H1 (cell line): ENCODE data around the gene ADAMTS16. TPM values are rescaled to one million over a fixed set of nuclear protein-coding genes. Genes with fewer than 3 reads are reported as not detected.

Source experiments
- CTCF ChIA-PET: fragments of 300-600 bp; sonication (Branson Sonifier 250); formaldehyde crosslinking; loops from one replicate; lab custom pipeline; 2021; ENCODE audit not compliant: partially characterized antibody; lab: Charles Lee
- POLR2A ChIA-PET: fragments of 300-600 bp; sonication (Branson Sonifier 250); formaldehyde crosslinking; loops from one replicate; lab custom pipeline; 2021; ENCODE audit warnings: inconsistent platforms; ENCODE audit not compliant: partially characterized antibody; lab: Charles Lee
- DNase-seq, 2 experiments: peaks; one replicate each; pipeline versions ENCODE4 v3.0.0 to v3.0.0-alpha.2; 2010 to 2022; ENCODE audit warnings: low spot score in 2 of 2, low read depth in 1 of 2, mixed read lengths in 1 of 2
- FAIRE-seq: peaks from 2 replicates; lab custom pipeline; 2011; peaks lifted over from hg19 to GRCh38; lab: Jason Lieb, UNC
- H2AFZ ChIP-seq: 2 replicates; pipeline ENCODE4 v1.8.1; 2012; ENCODE audit warnings: low read length, inconsistent platforms
- H2AK5ac ChIP-seq: 2 replicates; pipeline ENCODE4 v1.6.1; 2013; ENCODE audit warnings: low read depth, low read length
- H2BK120ac ChIP-seq: replicated peaks from 2 replicates; pipeline ENCODE3; 2013; ENCODE audit warnings: low read depth, low read length, inconsistent platforms
- H2BK12ac ChIP-seq: 2 replicates; pipeline ENCODE4 v1.6.1; 2013; ENCODE audit warnings: low read depth, low read length
- H2BK15ac ChIP-seq: 2 replicates; pipeline ENCODE4 v1.6.1; 2013; ENCODE audit warnings: low read length
- H2BK20ac ChIP-seq: 2 replicates; pipeline ENCODE4 v1.6.1; 2013; ENCODE audit warnings: low read length
- H2BK5ac ChIP-seq: 2 replicates; pipeline ENCODE4 v1.6.1; 2013; ENCODE audit warnings: low read depth, low read length
- H3K14ac ChIP-seq: 2 replicates; pipeline ENCODE4 v1.6.1; 2013; ENCODE audit warnings: inconsistent platforms; ENCODE audit not compliant: insufficient read length
- H3K18ac ChIP-seq: 2 replicates; pipeline ENCODE4 v1.6.1; 2013; ENCODE audit warnings: low read length; ENCODE audit errors: extremely low read depth
- H3K23ac ChIP-seq: 2 replicates; pipeline ENCODE4 v1.6.1; 2013; ENCODE audit warnings: inconsistent platforms; ENCODE audit not compliant: insufficient read length
- H3K23me2 ChIP-seq: 2 replicates; pipeline ENCODE4 v1.6.1; 2013; ENCODE audit warnings: low read depth, low read length
- H3K27ac ChIP-seq: 2 replicates; pipeline ENCODE4 v1.6.1; 2011; ENCODE audit warnings: low read depth, low read length, inconsistent platforms
- H3K27me3 ChIP-seq, 4 experiments: replicated peaks in 1 of 4; 1 replicate in 1 of 4; 2 replicates in 3 of 4; pipeline versions ENCODE4 v1.6.1 to v1.8.1; 2011 to 2013; ENCODE audit warnings: low read length in 3 of 4, mild to moderate bottlenecking in 3 of 4, inconsistent platforms in 2 of 4, mixed read lengths in 2 of 4, moderate library complexity in 1 of 4; ENCODE audit not compliant: control insufficient read depth in 3 of 4, insufficient read depth in 3 of 4; ENCODE audit errors: extremely low read depth in 1 of 4
- H3K36me3 ChIP-seq, 4 experiments: 2 replicates each; pipeline versions ENCODE4 v1.6.1 to v1.8.1; 2011 to 2013; ENCODE audit warnings: mild to moderate bottlenecking in 4 of 4, low read length in 3 of 4, moderate library complexity in 2 of 4, control low read depth in 1 of 4, inconsistent platforms in 1 of 4; ENCODE audit not compliant: insufficient read depth in 4 of 4, control insufficient read depth in 2 of 4
- H3K4ac ChIP-seq: replicated peaks from 2 replicates; pipeline ENCODE3; 2013; ENCODE audit warnings: low read length, low read depth, mixed read lengths, inconsistent platforms; ENCODE audit not compliant: insufficient read length
- H3K4me1 ChIP-seq, 4 experiments: replicated peaks in 1 of 4; 1 replicate in 1 of 4; 2 replicates in 3 of 4; pipeline versions ENCODE4 v1.6.1 to v1.8.1; 2011 to 2013; ENCODE audit warnings: low read length in 3 of 4, inconsistent platforms in 2 of 4, mixed read lengths in 1 of 4; ENCODE audit not compliant: insufficient read depth in 4 of 4, control insufficient read depth in 3 of 4
- H3K4me2 ChIP-seq, 2 experiments: 2 replicates each; pipeline versions ENCODE4 v1.6.1 to v1.8.1; 2011 to 2013; ENCODE audit warnings: low read depth in 2 of 2, low read length in 2 of 2, control low read depth in 1 of 2, inconsistent platforms in 1 of 2, mild to moderate bottlenecking in 1 of 2; ENCODE audit not compliant: insufficient read depth in 1 of 2
- H3K4me3 ChIP-seq, 4 experiments: fragments of 200-600, 300-600 bp in 1 of 4; sonication (generic), shearing (Covaris generic), sonication (Bioruptor Twin) in 1 of 4; 2 replicates each; pipeline versions ENCODE4 v1.5.1 to v1.8.1; 2011 to 2016; ENCODE audit warnings: low read length in 4 of 4, low read depth in 3 of 4, control low read depth in 2 of 4, inconsistent platforms in 2 of 4, mild to moderate bottlenecking in 2 of 4, mixed read lengths in 1 of 4, moderate library complexity in 1 of 4; ENCODE audit not compliant: insufficient read depth in 2 of 4; ENCODE audit errors: extremely low read depth in 1 of 4
- H3K56ac ChIP-seq: replicated peaks from 2 replicates; pipeline ENCODE3; 2013; ENCODE audit warnings: low read depth, mild to moderate bottlenecking, mixed read lengths, low read length, inconsistent platforms; ENCODE audit not compliant: insufficient read length
- H3K79me1 ChIP-seq: 2 replicates; pipeline ENCODE4 v1.6.1; 2013; ENCODE audit warnings: low read depth, low read length, control low read depth
- H3K79me2 ChIP-seq, 2 experiments: 2 replicates each; pipeline versions ENCODE4 v1.6.1 to v1.8.1; 2012 to 2013; ENCODE audit warnings: low read length in 2 of 2, mild to moderate bottlenecking in 2 of 2, inconsistent platforms in 1 of 2; ENCODE audit not compliant: insufficient read depth in 2 of 2, control insufficient read depth in 1 of 2
- H3K9ac ChIP-seq, 4 experiments: replicated peaks in 1 of 4; 1 replicate in 1 of 4; 2 replicates in 3 of 4; pipeline versions ENCODE4 v1.6.1 to v1.8.1; 2011 to 2013; ENCODE audit warnings: low read depth in 3 of 4, low read length in 3 of 4, control low read depth in 2 of 4, mild to moderate bottlenecking in 2 of 4, moderate library complexity in 2 of 4, inconsistent platforms in 1 of 4; ENCODE audit errors: extremely low read depth in 1 of 4
- H3K9me3 ChIP-seq, 2 experiments: 2 replicates each; pipeline versions ENCODE4 v1.6.1 to v1.8.1; 2012 to 2013; ENCODE audit warnings: mild to moderate bottlenecking in 2 of 2, moderate library complexity in 2 of 2, control low read depth in 1 of 2, inconsistent platforms in 1 of 2, low read depth in 1 of 2, low read length in 1 of 2, mixed read lengths in 1 of 2; ENCODE audit not compliant: insufficient read depth in 2 of 2
- H4K20me1 ChIP-seq, 2 experiments: replicated peaks in 1 of 2; 2 replicates each; pipeline versions ENCODE3 to v1.8.1; 2011 to 2013; ENCODE audit warnings: inconsistent platforms in 2 of 2, low read length in 2 of 2, mild to moderate bottlenecking in 1 of 2; ENCODE audit not compliant: insufficient read depth in 2 of 2, control insufficient read depth in 1 of 2
- H4K5ac ChIP-seq: 2 replicates; pipeline ENCODE4 v1.6.1; 2013; ENCODE audit warnings: low read length, low read depth, mixed read lengths, inconsistent platforms; ENCODE audit not compliant: insufficient read length
- H4K8ac ChIP-seq: 2 replicates; pipeline ENCODE4 v1.8.0; 2013; ENCODE audit warnings: mild to moderate bottlenecking, moderate library complexity, low read length, inconsistent platforms; ENCODE audit not compliant: insufficient read depth; ENCODE audit errors: extremely low read depth
- H4K91ac ChIP-seq: replicated peaks from 2 replicates; pipeline ENCODE3; 2013; ENCODE audit warnings: low read length, mixed read lengths, inconsistent platforms; ENCODE audit not compliant: insufficient read length
- CTCF ChIP-seq, 3 experiments: IDR thresholded peaks; 1 replicate in 2 of 3; 2 replicates in 1 of 3; pipeline versions ENCODE4 v1.5.1 to v1.6.1; 2011; ENCODE audit warnings: low read length in 3 of 3, mild to moderate bottlenecking in 3 of 3, inconsistent platforms in 2 of 3, low read depth in 1 of 3, moderate library complexity in 1 of 3; ENCODE audit not compliant: insufficient read depth in 1 of 3; ENCODE audit errors: control extremely low read depth in 1 of 3
- FOSL1 ChIP-seq: IDR thresholded peaks from 2 replicates; pipeline ENCODE4 v1.6.1; 2011; ENCODE audit warnings: mild to moderate bottlenecking, low read depth, low read length, moderate library complexity; ENCODE audit not compliant: insufficient read depth
- HDAC2 ChIP-seq, 2 experiments: fragments of 300-600 bp in 1 of 2; sonication (generic) in 1 of 2; IDR thresholded peaks; 2 replicates each; pipeline ENCODE4 v1.6.1; 2011 to 2012; ENCODE audit warnings: low read depth in 2 of 2, low read length in 2 of 2, mild to moderate bottlenecking in 2 of 2, moderate library complexity in 2 of 2, borderline replicate concordance in 1 of 2, inconsistent platforms in 1 of 2
- KDM4A ChIP-seq: IDR thresholded peaks from one replicate; pipeline ENCODE4 v1.7.1; 2012; ENCODE audit warnings: low read depth, mild to moderate bottlenecking, moderate library complexity, low read length, inconsistent platforms; ENCODE audit not compliant: severe bottlenecking
- POLR2AphosphoS5 ChIP-seq: IDR thresholded peaks from 2 replicates; pipeline ENCODE4 v1.6.1; 2011; ENCODE audit warnings: low read depth, low read length
- SP2 ChIP-seq: IDR thresholded peaks from 2 replicates; pipeline ENCODE4 v1.6.1; 2012; ENCODE audit warnings: mild to moderate bottlenecking, low read length, inconsistent platforms
- SP4 ChIP-seq: IDR thresholded peaks from 2 replicates; pipeline ENCODE4 v1.6.1; 2012; ENCODE audit warnings: low read length, inconsistent platforms
- TCF12 ChIP-seq: IDR thresholded peaks from 2 replicates; pipeline ENCODE4 v1.6.1; 2011; ENCODE audit warnings: low read depth, mild to moderate bottlenecking, low read length
- YY1 ChIP-seq: IDR thresholded peaks from 2 replicates; pipeline ENCODE4 v1.6.1; 2011; ENCODE audit warnings: low read depth, mild to moderate bottlenecking, low read length
- WGBS, 2 experiments: shearing (Covaris generic) in 1 of 2; methylation state at CpG; one replicate each; pipeline versions ENCODE4 v1.1.6 to v1.1.7; 2013 to 2015; ENCODE audit warnings: low lambda C conversion rate in 2 of 2, mixed read lengths in 2 of 2, inconsistent platforms in 1 of 2, low coverage in 1 of 2, missing lambda C conversion rate in 1 of 2; ENCODE audit not compliant: insufficient replicate concordance in 2 of 2, insufficient coverage in 1 of 2, insufficient read length in 1 of 2; ENCODE audit errors: extremely low coverage in 1 of 2, missing lambda C conversion rate in 1 of 2; 5-methylcytosine and 5-hydroxymethylcytosine counted together
- polyA plus RNA-seq, 7 experiments: library from polyadenylated mRNA; depleted of rRNA in 3 of 7; stranded (reverse) in 5 of 7; unstranded in 2 of 7; fragments of >200 nt in 5 of 7; fragments of 200-250 nt in 2 of 7; gene quantifications; 1 replicate in 5 of 7; 2 replicates in 1 of 7; 4 replicates in 1 of 7; pipeline versions ENCODE4 v1.2.1 to v1.2.3, GENCODE V29; 2011 to 2013; ENCODE audit warnings: missing spikeins in 2 of 7, mixed read lengths in 2 of 7
- total RNA-seq: library from RNA; stranded (reverse); fragmentation: NEBNext Ultra II Directional; extraction: Animal tissue kit (Norgen Biotek cat#: 25700); gene quantifications from 2 replicates; pipeline ENCODE4 v1.2.1, GENCODE V29; 2021

Gene ADAMTS16
- total and polyA plus RNA-seq, 2 of the 8 experiments (the other 6 are each of a cell fraction or from before 2014, with no cell fraction given), result 3.7 to 16.0 TPM

GRCh38 chr5:5264727-5265126, 124.6 kb downstream of the ADAMTS16 start:
- WGBS, 2 experiments, result 98% methylated on average over 3 of the region's 3 CpGs; no CpG with 5 or more reads in 1 of the 2 experiments
- Histone ChIP-seq H2BK12ac (no peak overlapping the region), H3K9me3 (no peaks in the 10 kb centered on the region), H2BK15ac (no peak overlapping the region), H3K79me2 (no peaks in the 10 kb centered on the region), H3K56ac (no peak overlapping the region), H3K14ac (no peak overlapping the region), H4K91ac (no peak overlapping the region), H3K36me3 (no peaks in the 10 kb centered on the region; a peak in 2 of 8 replicates), H4K20me1 (no peaks in the 10 kb centered on the region), H3K4me3 (no peak overlapping the region), H4K5ac (no peak overlapping the region), H3K4ac (no peak overlapping the region), H3K9ac (no peak overlapping the region), H3K4me2 (no peak overlapping the region), H2BK120ac (no peak overlapping the region), H3K23ac (no peak overlapping the region), H2BK20ac (no peak overlapping the region), H2AK5ac (no peak overlapping the region), H2BK5ac (no peak overlapping the region), H3K4me1 (peaks cover 0 to 3% (median 0%) of the 10 kb centered on the region in 4 experiments; a peak in 2 of 7 replicates), H4K8ac (no peak overlapping the region), H2AFZ (no peak overlapping the region), H3K27me3 (no peaks in the 10 kb centered on the region; a peak in 1 of 7 replicates), H3K27ac (no peak overlapping the region), H3K79me1 (no peaks in the 10 kb centered on the region), H3K18ac (no peak overlapping the region), H3K23me2 (no peaks in the 10 kb centered on the region)
- no peak for TF ChIP-seq YY1
- no peak for TF ChIP-seq SP4
- TF ChIP-seq CTCF (IDR thresholded peaks at IDR 0.05; ENCODE audit: control extremely low read depth in 1 of 3, insufficient read depth in 1 of 3, low read depth in 1 of 3, low read length in 3 of 3), result no peak
- no peak for TF ChIP-seq SP2
- no peak for TF ChIP-seq FOSL1
- no peak for TF ChIP-seq TCF12
- no peak for TF ChIP-seq HDAC2 (IDR thresholded peaks at IDR 0.05; ENCODE audit: borderline replicate concordance in 1 of 2, low read depth in 2 of 2, low read length in 2 of 2)
- TF ChIP-seq POLR2AphosphoS5, result no peak
- no peak for TF ChIP-seq KDM4A
- ChIA-PET CTCF (interaction anchor here (0.8 to 1.8 kb wide), 4 partner anchors 8 to 385 kb away, joined by 3 to 4 read pairs (median 3); no protein-coding TSS in a partner anchor), POLR2A (no interaction called here)
- FAIRE-seq (no peak), DNase-seq (no peak)
